HG02870 (cell line): ENCODE measurements around the gene PDCD6IP.
"Not testable (repeated sequence)": the region's sequence is repeated elsewhere in the genome, so short reads cannot be mapped to it uniquely, and the experiment has no call there.

Experiments
- ATAC-seq: cut with Tn5 transposase; IDR thresholded peaks from one replicate; pipeline ENCODE4 v1.9.1; 2021; ENCODE audit warnings: mild to moderate bottlenecking, moderate library complexity; ENCODE audit not compliant: unreplicated experiment

PDCD6IP gene

GRCh38 chr3:33848624-33849347, 50.4 kb downstream of the PDCD6IP start:
- no peak for ATAC-seq

- ATAC-seq: not testable (repeated sequence)
These were observed 52.2 kb downstream of the PDCD6IP start for GRCh38 chr3:33850599-33850998.

GRCh38 chr3:33855407-33855806, 57.0 kb downstream of the PDCD6IP start:
- not testable (repeated sequence) for ATAC-seq

GRCh38 chr3:33855884-33856546, 57.6 kb downstream of the PDCD6IP start:
- ATAC-seq: no peak

- ATAC-seq: not testable (repeated sequence)
These were observed 59.3 kb downstream of the PDCD6IP start for GRCh38 chr3:33857701-33858100.

- no peak for ATAC-seq
These were observed 59.7 kb downstream of the PDCD6IP start for GRCh38 chr3:33858131-33858530.

- no peak for ATAC-seq
These were observed 62.1 kb downstream of the PDCD6IP start for GRCh38 chr3:33860373-33861050.

- ATAC-seq: no peak
These were observed 66.7 kb downstream of the PDCD6IP start for GRCh38 chr3:33865133-33865532.

- no peak for ATAC-seq
These were observed 69.9 kb downstream of the PDCD6IP start for GRCh38 chr3:33868309-33868708.

GRCh38 chr3:33869977-33870376, 71.5 kb downstream of the PDCD6IP start:
- no peak for ATAC-seq

GRCh38 chr3:33874815-33875214, 76.4 kb downstream of the PDCD6IP start:
- ATAC-seq: no peak

GRCh38 chr3:33875680-33876079, 77.2 kb downstream of the PDCD6IP start:
- no peak for ATAC-seq

GRCh38 chr3:33877187-33877586, 78.8 kb downstream of the PDCD6IP start:
- ATAC-seq: no peak

GRCh38 chr3:33879540-33879939, 81.1 kb downstream of the PDCD6IP start:
- ATAC-seq: no peak

GRCh38 chr3:33881156-33882064, 83.0 kb downstream of the PDCD6IP start:
- no peak for ATAC-seq

GRCh38 chr3:33882296-33882695, 83.9 kb downstream of the PDCD6IP start:
- ATAC-seq: no peak

- ATAC-seq: no peak
These were observed 85.1 kb downstream of the PDCD6IP start for GRCh38 chr3:33883538-33883950.

GRCh38 chr3:33883951-33884561, 85.6 kb downstream of the PDCD6IP start:
- no peak for ATAC-seq

GRCh38 chr3:33884701-33885100, 86.3 kb downstream of the PDCD6IP start:
- no peak for ATAC-seq

GRCh38 chr3:33885496-33885895, 87.1 kb downstream of the PDCD6IP start:
- ATAC-seq: no peak
